Activated naive CD4-positive, alpha-beta T cell treated with Interleukin-2 at 50 U/mL for 16 hours (primary cell): ENCODE measurements around the gene PDE6H.
A peak's percentile ranks its signal among the peaks of the same experiment; 100 is the strongest.

Experiments
- DNase-seq: peaks from one replicate; pipeline ENCODE4 v3.0.0-alpha.2; 2020

Gene PDE6H

GRCh38 chr12:14972816-14973215, at the start of gene PDE6H:
TSS of gene PDE6H (plus strand) at chr12:14973042. CDS start at chr12:14978013, 4,971 bp downstream.
- DNase-seq, result no peak

- DNase-seq, result no peak
These were observed 48.9 kb upstream of the PDE6H start for GRCh38 chr12:14923944-14924343.

DNA sequence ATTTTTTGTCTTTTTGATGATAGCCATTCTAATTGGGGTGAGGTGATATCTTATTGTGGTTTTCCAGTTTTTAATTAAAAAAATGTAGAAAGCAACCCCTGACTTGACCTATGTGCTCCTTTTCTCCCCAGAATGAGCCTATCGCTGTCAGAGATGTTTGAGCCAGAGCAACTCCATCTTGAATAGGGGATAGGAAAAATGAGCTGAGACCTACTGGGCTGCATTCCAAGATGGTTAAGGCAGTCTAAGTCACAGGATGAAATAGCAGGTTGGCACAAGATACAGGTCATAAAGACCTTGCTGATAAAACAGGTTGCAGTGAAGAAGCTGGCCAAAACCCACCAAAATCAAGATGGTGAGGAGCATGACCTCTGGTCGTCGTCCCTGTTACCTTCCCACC, 48.3 kb upstream of the PDE6H start:
- no peak for DNase-seq

- DNase-seq, result no peak
These were observed 45.6 kb upstream of the PDE6H start for GRCh38 chr12:14927267-14927666.

GRCh38 chr12:14928931-14929330, 43.9 kb upstream of the PDE6H start:
- DNase-seq, result no peak

DNA sequence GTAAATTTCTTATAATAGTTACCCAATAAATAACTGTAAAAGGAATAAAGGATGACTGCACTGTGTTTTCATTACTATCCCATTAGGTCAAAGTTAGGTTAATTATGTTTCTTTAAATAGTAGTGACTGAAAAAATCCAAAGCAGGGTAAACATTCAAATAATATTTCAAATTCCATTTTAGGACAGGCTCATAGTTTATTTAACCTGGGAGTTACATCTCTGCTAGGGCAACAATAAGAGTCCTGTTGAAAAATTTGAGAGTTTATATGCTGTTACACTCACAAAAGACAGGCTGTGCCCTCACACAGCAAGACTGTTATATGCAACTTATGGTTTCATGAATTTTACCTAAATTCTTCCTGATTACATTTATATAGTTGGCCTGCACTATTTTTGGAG, 42.5 kb upstream of the PDE6H start:
- no peak for DNase-seq

GRCh38 chr12:14931359-14931758, 41.5 kb upstream of the PDE6H start:
- no peak for DNase-seq

DNA sequence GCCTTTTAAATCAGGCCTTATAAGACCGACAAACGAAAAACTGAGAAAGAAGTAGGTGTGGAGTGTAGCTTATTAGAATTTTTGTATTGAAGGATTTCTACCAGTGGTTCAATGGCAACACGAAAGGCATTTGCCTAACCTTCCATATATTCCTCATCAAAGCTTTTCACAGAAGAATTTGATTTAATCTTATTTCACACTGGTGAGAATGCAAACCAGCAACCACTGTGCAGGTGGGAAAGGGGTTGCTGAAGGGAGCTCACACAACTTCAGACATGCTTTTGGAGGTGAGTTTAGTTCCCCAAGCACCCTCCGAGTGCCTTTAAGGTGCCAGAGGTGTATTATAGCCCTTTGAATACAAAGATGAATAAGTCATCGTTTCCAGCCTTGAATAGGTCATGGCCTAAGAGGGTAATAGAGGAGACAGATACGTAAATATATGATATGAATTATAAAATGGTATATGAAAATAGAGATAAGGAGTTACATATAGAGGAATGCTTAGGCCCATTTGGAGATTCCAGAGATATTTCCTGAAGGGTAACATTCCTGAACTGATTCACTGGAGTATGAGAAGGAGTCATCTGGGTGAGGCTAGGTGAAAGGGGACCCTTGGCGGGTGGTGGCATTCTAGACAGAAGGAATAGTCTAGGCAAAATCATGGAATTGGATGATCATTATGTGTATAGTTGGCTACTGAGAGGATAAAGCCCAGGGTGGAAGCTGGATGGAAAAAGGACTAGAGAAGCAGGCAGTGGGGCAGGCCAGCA, 40.9 kb upstream of the PDE6H start:
- DNase-seq, result no peak

- DNase-seq, result no peak
These were observed 38.3 kb upstream of the PDE6H start for GRCh38 chr12:14934511-14934910.

DNA sequence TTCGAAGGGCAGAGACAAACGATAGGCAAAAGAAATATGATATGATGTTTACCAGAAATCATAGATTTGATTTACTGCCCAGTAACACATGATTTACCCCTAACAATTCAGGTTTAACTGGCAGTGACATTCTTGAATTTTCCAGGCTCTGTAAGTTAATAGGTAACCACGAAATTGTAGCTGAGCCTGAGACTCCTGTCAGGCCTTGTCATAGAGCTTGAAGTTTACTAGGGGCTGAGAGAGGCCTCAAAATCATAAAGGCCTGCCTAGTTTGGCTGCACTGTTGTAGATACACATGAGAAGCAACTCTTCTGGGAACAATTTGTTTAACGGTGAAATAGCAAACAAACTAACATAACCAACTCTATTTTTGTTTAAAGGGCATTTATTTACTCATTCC, 37.8 kb upstream of the PDE6H start:
- DNase-seq, result no peak

- no peak for DNase-seq
These were observed 36.5 kb upstream of the PDE6H start for GRCh38 chr12:14936224-14936861.

- DNase-seq, result no peak
These were observed 35.8 kb upstream of the PDE6H start for GRCh38 chr12:14937014-14937413.

GRCh38 chr12:14937689-14938088, 35.2 kb upstream of the PDE6H start:
- no peak for DNase-seq

GRCh38 chr12:14938301-14938700, 34.5 kb upstream of the PDE6H start, which contains the start of gene ERP27:
TSS of gene ERP27 (minus strand) at chr12:14938537. CDS start at chr12:14938508, 29 bp downstream.
- no peak for DNase-seq

DNA sequence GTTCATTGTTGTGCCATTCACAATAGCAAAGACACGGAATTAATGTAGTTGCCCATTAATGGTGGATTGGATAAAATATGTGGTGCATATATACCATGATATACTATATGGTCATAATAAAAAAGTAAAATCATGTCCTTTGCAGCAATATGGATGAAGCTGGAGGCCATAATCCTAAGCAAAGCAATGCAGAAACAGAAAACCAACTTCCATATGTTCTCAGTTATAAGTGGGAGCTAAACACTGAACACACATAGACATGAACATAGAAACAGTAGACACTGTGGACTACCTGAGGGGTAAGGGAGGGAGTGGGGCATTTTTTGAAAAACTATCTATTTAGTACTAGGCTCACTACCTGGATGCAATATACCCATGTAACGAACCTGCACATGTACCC, 31.5 kb upstream of the PDE6H start:
- no peak for DNase-seq

GRCh38 chr12:14942196-14942931, 30.5 kb upstream of the PDE6H start:
- no peak for DNase-seq

GRCh38 chr12:14946162-14946561, 26.7 kb upstream of the PDE6H start:
- no peak for DNase-seq

- no peak for DNase-seq
These were observed 26.0 kb upstream of the PDE6H start for GRCh38 chr12:14946861-14947260.

DNA sequence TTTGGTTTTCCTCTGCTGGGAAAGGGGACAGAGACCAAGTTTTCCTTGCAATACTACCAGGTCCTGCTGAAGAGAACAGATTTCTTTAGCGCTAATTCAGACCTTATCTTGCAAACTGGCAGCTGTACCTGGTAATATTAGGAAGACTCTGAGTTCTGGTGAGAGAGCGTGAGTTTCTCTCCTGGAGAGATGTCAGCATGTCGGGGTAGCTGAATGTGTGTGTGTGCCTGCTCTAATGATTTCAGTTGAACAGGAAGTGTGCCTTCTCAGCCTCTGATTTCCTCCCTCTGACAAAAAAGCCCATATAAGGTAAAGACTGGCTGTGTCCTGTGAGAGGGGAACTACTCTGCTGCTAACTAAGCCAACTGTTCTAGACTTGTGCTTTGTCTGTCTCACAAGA, 24.2 kb upstream of the PDE6H start:
- DNase-seq, result peak; percentile 50

DNA sequence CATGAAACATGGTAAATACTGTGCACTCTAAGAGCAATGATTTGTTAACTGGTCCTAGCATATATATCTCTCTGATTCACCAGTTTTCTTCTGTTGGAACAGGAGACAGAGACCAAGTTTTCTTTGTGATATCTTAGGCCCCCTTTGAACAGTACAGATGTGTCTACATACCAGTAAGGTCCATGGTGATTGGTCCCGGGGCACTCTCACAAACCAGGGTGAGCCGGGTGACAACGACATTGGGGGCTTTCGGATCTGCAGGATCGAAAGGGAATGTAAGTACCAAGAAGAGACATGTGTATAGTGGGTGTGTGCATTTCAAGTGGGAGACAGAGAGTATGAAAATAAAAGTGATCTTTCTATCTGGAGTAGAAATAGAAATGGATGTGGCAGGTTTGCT, 23.2 kb upstream of the PDE6H start:
- DNase-seq, result peak; percentile 42

DNA sequence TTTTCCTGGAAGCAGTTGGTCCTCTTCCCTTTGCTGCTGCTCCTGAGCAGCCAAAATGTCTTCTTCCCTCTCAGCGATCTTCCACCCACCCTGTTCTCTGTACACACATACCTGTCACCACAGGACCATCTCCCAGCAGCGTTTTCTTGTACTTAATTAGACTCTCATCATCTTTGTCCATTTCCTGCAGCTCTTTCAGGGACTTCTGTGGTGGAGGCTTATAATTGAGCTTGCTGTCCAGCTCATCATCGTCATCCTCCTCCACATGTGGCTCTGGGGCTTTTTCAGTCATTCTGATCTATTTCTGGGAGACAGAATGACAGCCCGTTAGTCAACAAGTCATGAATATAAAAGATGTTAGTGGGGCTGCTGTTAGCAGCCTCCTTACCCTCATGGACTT, 22.4 kb upstream of the PDE6H start:
- peak; percentile 38 for DNase-seq

GRCh38 chr12:14950982-14951746, 21.7 kb upstream of the PDE6H start:
- DNase-seq, result no peak

- no peak for DNase-seq
These were observed 21.0 kb upstream of the PDE6H start for GRCh38 chr12:14951851-14952250.
